Measurements from ENCODE around the gene FAM153A.
A peak's percentile ranks its signal among the peaks of the same experiment; 100 is the strongest.
"Not testable (repeated sequence)": the region's sequence is repeated elsewhere in the genome, so short reads cannot be mapped to it uniquely, and the experiment has no call there.

Gene FAM153A

DNA sequence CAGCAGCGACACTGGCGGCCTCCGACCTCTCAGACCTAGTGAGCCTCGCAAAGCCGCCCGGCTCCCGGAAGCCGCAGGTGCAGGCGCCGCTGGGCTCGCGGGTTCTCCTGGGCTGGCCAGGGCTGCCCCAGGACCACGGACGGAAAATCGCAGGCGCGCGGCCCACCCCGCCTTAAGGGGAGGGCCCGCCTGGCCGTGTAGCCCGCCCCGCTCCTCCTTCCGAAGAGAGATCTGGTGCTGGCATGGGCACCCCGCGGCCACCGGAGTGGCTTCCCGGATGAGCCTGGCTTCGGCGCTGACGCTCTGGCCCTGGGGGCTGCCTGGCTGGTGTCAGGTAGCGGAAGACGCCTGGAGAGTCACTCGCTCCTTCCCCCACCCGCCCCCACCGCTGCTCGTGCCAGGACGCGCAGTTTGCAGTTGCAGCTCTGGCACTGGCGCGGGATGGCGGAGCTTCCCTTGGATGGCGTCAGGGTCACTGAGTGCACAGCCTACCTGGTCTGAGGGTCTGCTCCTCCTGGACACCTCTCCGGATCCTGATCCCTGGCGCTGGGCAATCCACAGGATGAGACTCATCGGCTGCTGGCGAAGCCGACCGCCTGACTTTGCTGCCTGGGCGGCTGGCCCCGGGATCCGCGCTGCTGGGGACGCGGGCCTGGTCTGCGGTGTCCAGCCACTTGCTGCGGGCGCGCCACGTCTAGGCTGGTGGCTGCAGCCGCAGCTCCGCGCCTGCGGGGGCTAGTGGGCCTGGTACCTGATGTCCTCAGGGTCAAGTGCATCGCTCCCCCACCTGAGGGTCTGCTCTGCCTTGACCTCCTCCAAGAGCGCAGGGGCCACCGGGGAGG lies at the start of gene FAM153A:
FAM153A (minus strand) TSS at position 108 of the 842 bp plus-strand sequence.
- not testable (repeated sequence) for DNase-seq (ENCODE audit: low read depth in 2 of 2)

DNA sequence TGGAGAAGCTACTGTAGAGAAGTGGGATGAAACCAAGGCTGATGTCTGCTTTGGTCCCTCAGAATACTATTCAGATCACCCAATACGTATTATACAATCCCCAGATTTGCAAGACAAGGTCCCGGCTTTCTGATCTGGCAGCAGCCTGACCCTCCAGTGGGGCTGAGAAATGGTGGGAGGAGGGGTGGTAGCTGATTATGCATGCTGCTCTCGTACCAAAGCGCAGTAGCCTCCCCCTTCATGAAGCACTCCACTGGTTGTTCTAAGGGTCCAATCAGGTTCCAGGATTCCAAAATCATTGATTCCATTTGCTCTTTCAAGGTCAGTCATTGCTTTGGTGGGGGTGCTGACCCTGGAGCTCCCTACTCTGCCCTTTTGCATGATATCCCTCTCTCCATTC lies 49.6 kb upstream of the FAM153A start:
- DNase-seq (ENCODE audit: low read depth in 2 of 2), result not testable (repeated sequence)

DNA sequence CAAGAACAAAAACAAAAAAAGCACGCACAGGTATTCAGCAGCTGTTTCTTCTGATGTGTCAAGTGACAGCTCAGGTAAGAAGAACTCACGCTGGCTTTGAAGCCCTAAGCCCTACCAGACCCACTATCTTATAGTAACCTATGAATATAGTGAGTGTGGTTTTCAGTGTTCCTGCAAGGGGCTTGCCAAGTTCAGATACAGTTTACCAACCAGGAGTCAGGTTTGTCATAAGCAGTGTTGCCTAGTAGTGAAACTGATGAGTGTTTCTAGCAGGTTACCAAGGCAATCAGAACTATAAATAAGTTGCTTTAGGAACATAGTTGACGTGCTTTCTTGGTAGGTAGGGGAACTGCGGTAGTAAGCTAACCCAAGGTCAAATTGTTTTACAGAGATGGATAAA lies 43.4 kb upstream of the FAM153A start:
- not testable (repeated sequence) for DNase-seq (ENCODE audit: low read depth in 2 of 2)

DNA sequence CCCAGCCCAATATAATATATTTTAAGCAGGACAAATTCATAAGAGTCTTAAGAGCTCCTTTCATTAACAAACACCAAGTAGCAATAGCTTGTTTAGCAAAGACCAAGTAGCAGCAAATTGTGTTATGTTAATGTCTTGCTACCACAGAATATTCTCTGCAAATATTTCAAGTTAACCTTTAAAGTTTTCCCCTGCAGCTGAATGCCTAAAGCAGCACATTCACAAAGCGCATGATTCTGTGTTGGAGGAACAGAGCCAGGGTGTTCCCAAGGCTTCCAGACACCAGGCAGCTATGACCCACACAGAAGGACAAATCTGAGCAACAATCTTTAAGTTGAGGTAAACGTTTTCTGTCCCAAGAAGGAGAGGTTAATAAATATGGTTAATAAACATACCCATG lies 42.1 kb upstream of the FAM153A start:
- DNase-seq (ENCODE audit: low read depth in 2 of 2), result not testable (repeated sequence)

DNA sequence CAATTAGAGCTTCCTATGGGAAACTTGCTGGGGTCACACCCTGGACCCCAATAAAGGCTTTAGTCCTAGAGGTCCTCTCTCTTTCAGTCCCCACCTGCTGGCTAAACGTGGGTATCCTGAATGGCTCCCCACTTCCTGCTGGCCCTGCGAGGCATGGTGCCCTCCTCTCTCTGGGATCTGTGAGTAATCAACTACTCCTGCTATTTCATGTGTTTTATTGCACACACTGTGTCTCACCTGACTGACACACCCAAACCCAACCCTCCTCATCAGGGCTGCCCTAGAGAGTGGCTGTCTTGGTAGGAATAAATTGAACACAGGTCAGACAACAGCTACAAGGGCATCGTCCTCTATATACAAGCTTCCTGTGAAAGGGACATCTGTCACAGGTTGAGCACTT lies 39.8 kb upstream of the FAM153A start:
- DNase-seq (ENCODE audit: low read depth in 2 of 2), result not testable (repeated sequence)

DNA sequence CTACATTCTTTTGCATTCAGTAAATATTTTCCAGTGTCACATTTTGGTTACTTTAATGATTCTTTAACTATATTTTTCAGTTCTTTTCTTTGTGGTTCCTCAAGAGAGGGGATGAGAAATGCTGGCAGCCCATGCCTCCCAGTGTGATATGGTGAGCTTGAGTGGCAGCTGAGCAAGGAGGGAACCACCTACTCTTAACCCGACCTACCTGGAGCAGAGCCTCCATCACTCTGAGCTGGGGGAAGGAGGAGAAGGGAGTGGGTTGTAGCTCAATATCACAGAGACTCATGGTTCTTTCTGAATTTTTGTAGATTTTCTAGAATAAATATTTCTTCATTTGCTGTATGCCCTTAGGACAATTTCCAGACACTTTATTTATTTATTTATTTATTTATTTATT lies 37.0 kb upstream of the FAM153A start:
- DNase-seq (ENCODE audit: low read depth in 2 of 2), result not testable (repeated sequence)

DNA sequence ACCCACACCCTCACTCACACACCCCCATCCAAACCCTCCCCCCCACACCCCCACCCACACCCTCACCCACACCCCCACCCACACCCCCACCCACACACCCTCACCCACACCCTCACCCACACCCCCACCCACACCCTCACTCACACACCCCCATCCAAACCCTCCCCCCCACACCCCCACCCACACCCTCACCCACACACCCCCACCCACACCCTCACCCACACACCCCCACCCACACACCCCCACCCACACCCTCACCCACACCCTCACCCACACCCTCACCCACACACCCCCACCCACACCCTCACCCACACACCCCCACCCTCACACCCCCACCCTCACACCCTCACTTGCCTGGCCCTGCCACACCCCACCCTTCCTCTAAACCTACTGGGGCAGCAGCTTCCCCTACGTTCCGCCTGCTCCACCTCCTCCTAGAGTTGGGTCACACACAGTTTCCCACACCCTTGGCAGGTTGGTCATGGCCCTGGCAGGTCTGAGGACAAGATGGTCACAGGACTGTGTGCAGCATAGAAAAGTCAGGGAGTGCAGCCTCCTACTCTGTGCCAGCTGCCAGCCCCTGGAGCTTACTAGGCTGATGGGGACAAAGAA lies 30.2 kb upstream of the FAM153A start:
- DNase-seq (ENCODE audit: low read depth in 2 of 2), result not testable (repeated sequence)

- DNase-seq (ENCODE audit: low read depth in 2 of 2), result not testable (repeated sequence)
Observed at GRCh38 chr5:177812160-177812743, 29.6 kb upstream of the FAM153A start.

DNA sequence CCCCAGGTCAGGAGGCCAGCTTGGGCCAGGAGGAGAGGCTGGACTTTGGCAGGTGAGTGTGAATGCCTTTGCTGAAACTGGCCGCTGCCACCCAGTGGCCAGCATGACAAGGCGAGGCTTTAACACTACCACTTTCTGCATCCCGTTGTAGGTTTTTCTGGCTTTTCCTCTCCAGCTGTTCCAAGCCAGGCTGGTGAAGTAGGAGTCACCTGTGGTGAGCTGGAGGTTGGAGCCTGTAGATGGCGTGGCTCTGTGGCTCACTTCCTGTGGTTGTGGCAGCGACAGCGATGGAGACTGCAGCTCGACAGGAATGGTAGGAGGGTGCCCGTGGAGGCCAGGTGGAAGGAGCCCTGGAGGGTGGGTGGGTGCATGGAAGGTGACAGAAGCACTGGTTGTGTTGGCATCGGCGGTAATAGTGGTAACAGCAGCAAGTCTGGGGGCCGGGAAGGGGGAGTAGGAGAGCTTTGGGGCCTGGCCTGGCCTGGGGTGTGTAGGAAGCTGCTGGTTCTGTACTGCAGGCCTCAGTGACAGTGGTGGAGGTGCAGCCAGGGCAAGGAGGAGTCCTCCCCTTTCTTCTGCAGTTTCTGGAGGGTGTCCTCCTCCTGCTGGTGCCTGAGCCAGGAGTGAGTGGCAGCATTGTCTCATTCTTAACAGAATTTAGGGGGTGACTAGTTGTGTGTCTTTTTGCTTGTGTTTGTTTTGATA lies 26.7 kb upstream of the FAM153A start:
- peak; percentile 2 to 21 for DNase-seq (ENCODE audit: low read depth in 2 of 2)

- DNase-seq (ENCODE audit: low read depth in 2 of 2), result not testable (repeated sequence)
Observed at GRCh38 chr5:177808420-177808819, 25.7 kb upstream of the FAM153A start.

DNA sequence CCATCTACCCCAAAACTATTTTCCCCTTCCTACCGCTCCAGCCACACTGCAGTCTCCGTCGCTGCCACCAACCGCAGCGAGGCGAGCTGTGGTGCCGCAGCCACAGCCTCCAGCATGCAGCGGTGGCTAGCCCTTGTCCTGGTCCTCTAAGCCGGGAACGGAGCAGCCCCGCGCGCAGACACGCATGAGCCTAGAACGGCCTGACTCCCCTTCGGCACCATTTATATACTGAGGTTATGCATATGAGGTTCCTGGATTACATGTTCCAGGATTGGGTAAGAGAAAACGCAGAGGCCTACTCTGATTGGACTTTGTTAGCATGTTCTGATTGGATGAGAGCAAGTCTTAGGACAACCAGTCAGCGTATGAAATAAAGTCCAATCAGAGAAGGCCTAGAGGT lies 24.6 kb upstream of the FAM153A start:
- not testable (repeated sequence) for DNase-seq (ENCODE audit: low read depth in 2 of 2)

DNA sequence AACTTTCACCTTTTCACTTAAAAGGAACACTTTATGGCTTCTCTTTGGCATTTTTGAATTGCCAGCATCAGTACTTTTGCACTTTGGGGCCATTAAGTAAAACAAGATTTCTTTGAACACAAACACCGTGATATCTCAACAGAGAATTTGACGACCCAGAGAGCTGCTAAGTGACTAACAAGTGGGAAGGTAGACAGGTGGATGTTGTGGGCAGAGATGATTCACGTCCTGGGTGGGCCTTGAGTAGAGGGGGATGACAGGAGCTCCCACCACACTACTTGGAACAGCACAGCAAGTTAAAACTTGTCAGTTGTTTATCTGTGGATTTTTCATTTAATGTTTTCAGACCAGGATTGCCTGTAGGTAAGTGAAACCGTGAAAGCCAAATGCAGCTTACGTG lies 18.7 kb upstream of the FAM153A start:
- peak in 1 of 2 donors; percentile 11 for DNase-seq (ENCODE audit: low read depth in 2 of 2)

- not testable (repeated sequence) for DNase-seq (ENCODE audit: low read depth in 2 of 2)
Observed at GRCh38 chr5:177798237-177798840, 15.6 kb upstream of the FAM153A start.

- DNase-seq (ENCODE audit: low read depth in 2 of 2), result not testable (repeated sequence)
Observed at GRCh38 chr5:177793272-177793671, 10.6 kb upstream of the FAM153A start.

DNA sequence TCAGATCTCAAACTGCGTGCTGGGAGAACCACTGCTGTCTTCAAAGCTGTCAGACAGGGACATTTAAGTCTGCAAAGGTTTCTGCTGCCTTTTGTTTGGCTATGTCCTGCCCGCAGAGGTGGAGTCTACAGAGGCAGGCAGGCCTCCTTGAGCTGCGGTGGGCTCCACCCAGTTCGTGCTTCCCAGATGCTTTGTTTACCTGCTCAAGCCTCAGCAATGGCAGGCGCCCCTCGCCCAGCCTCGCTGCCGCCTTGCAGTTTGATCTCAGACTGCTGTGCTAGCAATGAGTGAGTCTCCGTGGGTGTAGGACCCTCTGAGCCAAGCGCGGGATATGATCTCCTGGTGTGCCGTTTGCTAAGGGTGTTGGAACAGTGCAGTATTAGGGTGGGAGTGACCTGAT lies 8.9 kb upstream of the FAM153A start:
- DNase-seq (ENCODE audit: low read depth in 2 of 2), result not testable (repeated sequence)

- not testable (repeated sequence) for DNase-seq (ENCODE audit: low read depth in 2 of 2)
Observed at GRCh38 chr5:177782169-177782568, 530 bp downstream of the FAM153A start.

DNA sequence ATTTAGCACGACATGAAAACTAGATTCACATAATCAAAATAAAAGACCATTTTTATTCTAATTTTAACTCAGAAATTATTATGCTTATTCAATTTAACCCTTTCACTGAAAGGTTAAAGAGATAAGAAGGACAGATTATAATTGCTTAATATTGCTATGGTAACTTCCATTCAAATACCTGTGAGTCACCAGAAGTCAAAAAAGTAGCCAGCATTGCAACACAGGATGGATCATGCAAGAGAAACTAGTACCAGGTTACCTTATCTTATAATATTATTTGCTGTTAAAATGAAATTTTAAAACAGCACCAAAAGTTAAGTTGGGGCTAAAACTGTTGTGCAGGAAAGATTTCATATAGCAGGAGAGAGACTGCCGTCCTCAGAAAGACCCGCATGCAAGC lies 11.5 kb downstream of the FAM153A start:
- not testable (repeated sequence) for DNase-seq (ENCODE audit: low read depth in 2 of 2)

DNA sequence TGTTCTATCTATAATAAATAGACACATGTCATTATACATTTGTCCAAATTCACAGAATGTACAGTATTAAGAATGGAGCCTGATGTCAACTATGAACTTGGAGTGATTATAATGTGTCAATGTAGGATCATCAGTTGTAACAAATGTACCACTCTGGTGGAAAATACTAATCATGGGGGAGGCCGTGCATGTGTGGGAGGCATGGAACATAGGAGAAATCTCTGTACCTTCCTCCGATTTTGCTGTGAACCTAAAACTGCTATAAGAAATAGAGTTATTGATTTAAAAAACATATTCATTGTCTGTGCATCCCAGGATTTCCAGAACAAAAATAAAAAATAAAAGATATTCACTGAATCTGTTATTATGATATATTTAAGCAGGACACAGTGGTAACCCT lies 12.1 kb downstream of the FAM153A start:
- peak in 1 of 2 donors; percentile 12 for DNase-seq (ENCODE audit: low read depth in 2 of 2)

DNA sequence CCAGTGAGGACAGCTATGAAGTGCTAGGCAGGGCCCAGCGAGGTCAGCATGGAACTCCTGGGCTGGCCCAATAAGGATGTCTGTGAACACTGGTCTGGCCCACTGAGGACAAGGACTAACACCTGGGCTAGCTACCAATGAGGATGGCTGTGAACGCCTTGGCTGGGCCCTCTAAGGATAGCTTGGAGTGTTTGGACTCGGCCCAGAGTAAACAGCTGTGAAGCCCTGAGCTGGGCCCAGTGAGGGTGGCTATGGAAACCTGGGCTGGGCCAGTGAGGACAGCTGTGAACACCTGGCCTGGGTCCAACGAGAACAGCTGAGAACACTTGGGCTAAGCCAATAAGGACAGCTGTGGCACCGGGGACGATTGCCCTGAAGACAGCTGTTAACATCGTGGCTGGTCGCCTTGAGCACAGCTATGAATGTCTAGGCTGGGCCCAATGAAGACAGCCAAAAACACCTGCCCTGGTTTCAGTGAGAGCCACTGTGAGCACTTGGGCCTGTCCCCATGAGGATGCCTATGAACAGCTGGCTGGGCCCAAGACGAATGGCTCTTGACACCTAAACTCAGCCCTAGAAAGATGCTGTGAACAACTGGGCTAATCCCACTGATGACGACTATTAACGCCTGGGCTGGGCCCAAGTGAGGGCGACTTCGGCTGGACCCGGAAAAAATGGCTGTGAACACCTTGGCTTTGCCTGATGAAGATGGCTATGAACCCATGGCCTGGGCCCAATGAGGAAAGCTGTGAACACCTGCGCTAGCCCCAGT lies 18.8 kb downstream of the FAM153A start:
- not testable (repeated sequence) for DNase-seq (ENCODE audit: low read depth in 2 of 2)

DNA sequence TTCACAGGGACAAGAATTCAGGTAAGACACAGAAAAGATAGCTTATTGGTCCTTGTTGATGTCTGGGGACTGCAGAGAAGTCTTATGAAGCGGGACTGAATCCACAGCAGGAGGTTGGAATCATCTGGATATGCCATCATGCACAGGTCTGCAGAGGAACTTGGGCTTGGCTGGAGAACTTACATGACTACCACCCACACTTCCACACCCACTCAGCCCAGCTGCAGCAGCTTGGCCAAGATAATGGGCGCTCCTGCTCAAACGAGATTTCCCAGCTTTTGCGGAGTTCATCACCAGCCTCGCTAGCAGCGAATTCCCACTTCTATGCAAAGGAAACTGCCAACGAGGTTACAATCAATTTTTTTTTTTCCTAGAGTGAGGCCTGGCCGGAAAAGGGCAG lies 21.7 kb downstream of the FAM153A start:
- DNase-seq (ENCODE audit: low read depth in 2 of 2), result not testable (repeated sequence)

GRCh38 chr5:177747354-177747753 lies 35.3 kb downstream of the FAM153A start:
- DNase-seq (ENCODE audit: low read depth in 2 of 2), result not testable (repeated sequence)
